ENCODE measurements around the gene TMEM256. TPM values are rescaled to one million over a fixed set of nuclear protein-coding genes. Genes with fewer than 3 reads are reported as not detected.
A peak's percentile ranks its signal among the peaks of the same experiment; 100 is the strongest.

The TMEM256 gene
- 192 TPM for polyA plus RNA-seq (2012; ENCODE audit: missing spikeins)

DNA sequence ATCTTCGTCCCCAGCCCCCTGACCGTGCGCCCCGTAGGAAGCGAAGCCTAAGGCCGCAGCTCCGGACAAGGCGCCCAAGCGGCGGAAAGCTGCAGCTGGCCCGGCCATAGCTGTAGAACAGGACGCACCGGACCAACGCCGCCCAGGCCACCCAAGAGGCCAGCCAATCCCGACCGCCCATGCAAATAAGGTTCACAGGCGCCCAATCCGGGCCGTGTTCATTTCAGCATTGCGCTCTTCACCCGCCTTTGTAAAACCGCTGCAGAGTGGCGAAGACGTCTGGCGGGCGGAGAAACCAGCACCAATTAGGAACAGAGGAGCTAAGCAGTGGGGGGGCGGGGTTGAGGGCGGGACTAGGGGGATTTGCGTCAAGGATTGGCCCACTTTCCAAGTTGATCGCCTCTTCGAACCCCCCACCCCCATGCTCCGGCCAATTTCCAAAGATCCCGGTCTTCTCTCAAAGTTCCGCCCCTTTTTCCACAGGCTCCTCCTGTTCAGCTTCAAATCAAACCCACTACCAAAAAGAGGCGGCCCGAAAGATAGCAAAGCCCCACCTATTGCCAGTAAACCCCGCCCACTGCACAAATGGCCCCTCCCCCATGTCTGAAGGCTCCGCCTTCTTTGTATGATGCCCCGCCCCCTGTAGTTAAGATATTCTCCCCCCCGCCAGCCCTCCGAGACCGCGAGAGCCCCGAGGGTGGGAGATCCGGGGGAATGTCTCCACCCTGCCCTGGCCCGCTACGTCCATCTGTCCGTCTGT is at the start of gene TMEM256:
TMEM256 (minus strand) TSS at position 121 of the 760 bp plus-strand sequence; CDS start at position 108, 13 bp downstream.
- FAIRE-seq, result peak; percentile 99
- TF ChIP-seq POLR2A (IDR thresholded peaks at IDR 0.05; ENCODE audit: low read depth, low read length) (peak; percentile 94), TAF1 (IDR thresholded peaks at IDR 0.05; ENCODE audit: borderline replicate concordance, low read depth, low read length) (peak; percentile 82), POLR2AphosphoS5 (IDR thresholded peaks at IDR 0.05; ENCODE audit: low read depth, low read length) (peak; percentile 91)
- peak; percentile 95 for DNase-seq (ENCODE audit: insufficient read length)

DNA sequence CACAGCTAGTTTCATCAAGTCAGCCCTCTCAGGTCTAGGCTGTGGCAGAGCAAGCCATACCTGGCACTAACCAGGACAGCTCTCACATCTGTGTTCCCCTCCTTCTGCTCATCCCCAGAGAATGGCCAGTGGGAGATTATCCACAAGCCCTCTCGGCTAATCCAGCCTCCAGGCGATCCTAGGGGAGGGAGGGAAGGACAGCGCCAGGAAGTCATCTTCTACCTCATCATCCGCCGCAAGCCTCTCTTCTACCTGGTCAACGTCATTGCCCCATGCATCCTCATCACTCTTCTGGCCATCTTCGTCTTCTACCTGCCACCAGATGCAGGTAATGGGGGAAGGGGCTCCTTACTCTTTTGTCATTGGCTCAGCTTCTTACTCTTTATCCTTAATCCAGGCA is 44.6 kb upstream of the TMEM256 start:
- TF ChIP-seq POLR2A (IDR thresholded peaks at IDR 0.05; ENCODE audit: low read depth, low read length) (no peak), TAF1 (IDR thresholded peaks at IDR 0.05; ENCODE audit: borderline replicate concordance, low read depth, low read length) (no peak), POLR2AphosphoS5 (IDR thresholded peaks at IDR 0.05; ENCODE audit: low read depth, low read length) (no peak)
- DNase-seq (ENCODE audit: insufficient read length) (no peak), FAIRE-seq (no peak)

DNA sequence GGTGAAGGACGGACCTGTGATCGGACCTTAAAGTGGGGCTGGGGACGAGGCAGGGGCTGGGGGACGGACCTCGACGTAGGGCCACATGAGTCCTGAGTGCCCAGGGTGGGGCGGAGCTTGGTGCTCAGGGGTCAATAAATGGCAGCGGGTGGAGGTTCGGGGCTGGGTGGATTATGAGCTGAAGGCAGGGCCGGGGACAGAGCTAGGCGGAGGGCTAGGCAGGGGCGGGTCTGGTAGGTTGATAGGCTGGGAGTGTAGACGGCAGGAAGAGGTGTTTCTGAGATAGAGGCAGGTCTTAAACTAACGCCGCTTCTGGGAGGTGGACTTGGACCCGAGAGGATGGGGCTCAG is 41.7 kb upstream of the TMEM256 start:
- FAIRE-seq (no peak), DNase-seq (ENCODE audit: insufficient read length) (no peak)
- TF ChIP-seq TAF1 (IDR thresholded peaks at IDR 0.05; ENCODE audit: borderline replicate concordance, low read depth, low read length), result no peak
- TF ChIP-seq POLR2A (IDR thresholded peaks at IDR 0.05; ENCODE audit: low read depth, low read length), result no peak
- no peak for TF ChIP-seq POLR2AphosphoS5 (IDR thresholded peaks at IDR 0.05; ENCODE audit: low read depth, low read length)

DNA sequence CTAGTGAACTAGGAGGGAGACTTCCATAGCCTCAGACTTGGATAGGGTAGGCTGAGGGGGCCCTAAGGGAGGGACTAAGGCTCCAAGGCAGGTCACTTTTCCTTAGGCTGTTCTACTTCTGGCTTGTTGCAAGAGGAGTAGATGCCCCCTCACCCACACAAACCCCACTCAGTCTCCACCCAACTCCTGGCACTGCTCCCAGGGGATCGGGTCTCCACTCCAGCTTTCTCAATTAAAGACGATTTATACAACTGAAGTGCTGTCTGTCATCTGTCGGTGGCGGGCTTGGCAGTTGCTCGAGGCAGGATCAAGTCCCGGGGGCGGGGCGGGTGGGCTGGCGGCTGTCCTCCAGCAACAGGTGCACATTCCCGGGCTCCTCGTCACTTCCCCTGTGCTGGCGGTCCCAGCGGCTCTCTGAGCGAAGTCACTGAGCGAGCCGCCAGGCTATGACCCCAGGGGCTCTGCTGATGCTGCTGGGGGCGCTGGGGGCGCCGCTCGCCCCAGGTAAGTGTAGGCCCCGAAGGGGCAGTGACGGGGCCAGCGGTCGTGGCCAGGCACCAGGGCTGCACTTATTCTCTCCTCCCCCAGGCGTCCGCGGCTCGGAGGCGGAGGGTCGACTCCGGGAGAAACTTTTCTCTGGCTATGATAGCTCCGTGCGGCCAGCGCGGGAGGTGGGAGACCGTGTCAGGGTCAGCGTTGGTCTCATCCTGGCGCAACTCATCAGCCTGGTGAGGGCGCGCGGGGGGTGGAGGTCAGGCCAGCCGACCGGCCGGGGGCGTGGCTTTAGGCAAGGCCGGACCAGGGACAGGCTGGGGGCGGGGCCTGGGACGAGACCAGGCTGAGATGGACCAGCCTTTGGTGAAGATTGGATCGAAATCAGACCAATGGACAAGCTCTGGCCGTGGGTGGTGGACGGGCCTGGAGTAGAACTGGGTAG is 41.1 kb upstream of the TMEM256 start, which contains the start of gene CHRNB1:
CHRNB1 (plus strand) TSS at position 380 of the 937 bp plus-strand sequence; CDS start at position 447, 67 bp downstream.
- DNase-seq (ENCODE audit: insufficient read length), result no peak
- TF ChIP-seq POLR2AphosphoS5 (IDR thresholded peaks at IDR 0.05; ENCODE audit: low read depth, low read length) (no peak), POLR2A (IDR thresholded peaks at IDR 0.05; ENCODE audit: low read depth, low read length) (no peak), TAF1 (IDR thresholded peaks at IDR 0.05; ENCODE audit: borderline replicate concordance, low read depth, low read length) (no peak)
- FAIRE-seq, result peak; percentile 73

DNA sequence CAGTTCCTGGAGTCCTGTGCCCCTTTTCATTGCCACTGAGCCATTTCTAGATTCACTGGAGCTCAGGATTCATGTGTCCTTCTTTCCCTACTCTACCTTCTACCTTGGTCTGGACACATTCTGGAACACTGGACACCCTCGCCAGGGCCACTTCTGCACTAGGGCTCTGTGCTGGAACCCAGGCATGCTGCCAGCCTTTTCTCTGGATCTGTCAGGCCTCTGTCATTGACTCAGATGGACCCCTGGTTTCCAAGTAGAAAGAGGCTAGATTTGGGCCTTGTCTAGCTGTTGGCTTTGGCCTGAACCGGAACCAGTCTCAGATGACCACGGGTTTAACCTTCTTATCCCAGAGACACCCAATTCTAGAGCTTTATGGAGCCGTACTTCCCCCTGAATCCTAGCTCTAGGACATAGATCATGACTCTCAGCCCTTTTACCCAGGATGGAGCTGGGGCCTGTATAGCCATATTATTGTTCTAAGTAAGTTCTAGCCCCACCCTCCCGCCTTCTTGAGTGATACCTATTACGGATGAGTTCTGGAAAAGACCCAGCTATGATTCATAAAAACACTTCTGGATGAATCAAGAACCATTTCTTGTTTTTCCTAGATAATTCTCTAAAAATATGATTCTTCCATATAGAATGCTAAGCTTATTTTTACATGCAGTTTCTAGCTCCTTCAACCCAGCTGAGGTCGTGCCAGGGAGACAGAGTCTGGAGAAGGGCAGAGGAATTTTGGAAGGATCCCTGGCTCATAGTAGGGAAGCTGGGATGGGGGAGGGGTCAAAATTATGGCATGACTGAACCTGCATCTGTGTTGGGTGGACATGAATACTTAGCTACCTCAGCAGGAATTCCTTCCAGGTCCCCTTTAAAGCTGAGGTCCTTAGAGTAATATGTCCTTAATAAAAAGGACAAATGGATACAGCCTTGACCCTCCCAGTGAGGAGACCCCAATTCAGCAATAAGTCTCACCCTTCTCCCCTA is 39.9 kb upstream of the TMEM256 start:
- TF ChIP-seq TAF1 (IDR thresholded peaks at IDR 0.05; ENCODE audit: borderline replicate concordance, low read depth, low read length), result no peak
- TF ChIP-seq POLR2A (IDR thresholded peaks at IDR 0.05; ENCODE audit: low read depth, low read length), result no peak
- no peak for TF ChIP-seq POLR2AphosphoS5 (IDR thresholded peaks at IDR 0.05; ENCODE audit: low read depth, low read length)
- DNase-seq (ENCODE audit: insufficient read length), result no peak
- FAIRE-seq, result no peak

DNA sequence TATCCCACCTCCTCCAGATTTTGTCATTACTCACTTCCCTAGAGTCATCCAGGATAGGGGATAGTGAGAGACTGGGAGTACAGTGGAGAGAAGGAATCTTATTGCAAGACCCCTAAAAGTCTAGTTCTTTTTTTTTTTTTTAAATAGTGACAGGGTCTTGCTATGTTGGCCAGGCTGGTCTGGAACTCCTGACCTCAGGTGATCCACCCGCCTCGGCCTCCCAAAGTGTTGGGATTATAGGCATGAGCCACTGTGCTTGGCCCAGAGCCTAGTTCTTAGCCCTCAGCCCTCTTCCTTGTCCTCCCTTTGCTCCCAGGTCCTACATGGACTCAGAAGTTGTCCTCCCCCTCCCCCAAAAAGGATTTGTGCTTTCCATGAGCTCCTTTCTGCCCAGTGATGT is 38.2 kb upstream of the TMEM256 start:
- FAIRE-seq, result no peak
- DNase-seq (ENCODE audit: insufficient read length), result no peak
- TF ChIP-seq POLR2AphosphoS5 (IDR thresholded peaks at IDR 0.05; ENCODE audit: low read depth, low read length), result no peak
- no peak for TF ChIP-seq POLR2A (IDR thresholded peaks at IDR 0.05; ENCODE audit: low read depth, low read length)
- no peak for TF ChIP-seq TAF1 (IDR thresholded peaks at IDR 0.05; ENCODE audit: borderline replicate concordance, low read depth, low read length)

DNA sequence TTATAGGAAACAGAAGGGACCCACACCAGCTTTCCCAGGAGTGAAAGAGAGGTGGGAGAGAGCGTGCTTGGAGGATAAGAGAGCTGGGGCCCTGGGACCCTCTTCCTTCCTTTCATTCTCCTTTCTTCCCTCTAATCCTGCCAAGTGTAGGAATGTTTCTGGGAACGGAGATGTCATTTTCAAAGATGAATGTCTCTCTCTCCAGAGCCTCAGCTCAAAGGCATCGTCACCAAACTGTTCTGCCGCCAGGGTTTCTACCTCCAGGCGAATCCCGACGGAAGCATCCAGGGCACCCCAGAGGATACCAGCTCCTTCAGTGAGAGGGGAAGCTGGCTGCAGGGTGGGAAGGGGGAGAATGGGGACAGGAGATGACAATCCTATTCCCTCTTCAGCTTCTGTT is 37.4 kb upstream of the TMEM256 start:
- TF ChIP-seq POLR2A (IDR thresholded peaks at IDR 0.05; ENCODE audit: low read depth, low read length), result no peak
- no peak for TF ChIP-seq POLR2AphosphoS5 (IDR thresholded peaks at IDR 0.05; ENCODE audit: low read depth, low read length)
- TF ChIP-seq TAF1 (IDR thresholded peaks at IDR 0.05; ENCODE audit: borderline replicate concordance, low read depth, low read length), result no peak
- DNase-seq (ENCODE audit: insufficient read length) (no peak), FAIRE-seq (no peak)

DNA sequence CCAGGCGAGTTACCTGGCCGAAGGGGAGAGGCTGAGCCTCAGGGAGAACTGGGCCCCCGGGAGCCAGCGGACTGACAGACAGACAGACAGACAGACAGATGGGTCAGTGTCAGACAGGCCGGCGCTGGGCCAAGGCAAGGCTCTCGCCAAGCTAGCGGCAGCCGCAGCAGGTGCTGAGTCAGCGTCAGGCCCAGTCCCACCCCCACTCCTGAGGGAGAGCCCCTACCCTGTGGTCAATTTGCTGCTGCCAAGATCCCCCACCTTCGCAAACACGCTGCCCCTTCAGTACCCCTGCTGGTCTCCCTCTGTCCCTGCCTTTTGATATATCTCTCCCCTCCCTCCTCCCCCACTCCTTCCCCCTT is 36.9 kb upstream of the TMEM256 start:
- no peak for FAIRE-seq
- TF ChIP-seq TAF1 (IDR thresholded peaks at IDR 0.05; ENCODE audit: borderline replicate concordance, low read depth, low read length) (no peak), POLR2A (IDR thresholded peaks at IDR 0.05; ENCODE audit: low read depth, low read length) (no peak), POLR2AphosphoS5 (IDR thresholded peaks at IDR 0.05; ENCODE audit: low read depth, low read length) (no peak)
- no peak for DNase-seq (ENCODE audit: insufficient read length)

DNA sequence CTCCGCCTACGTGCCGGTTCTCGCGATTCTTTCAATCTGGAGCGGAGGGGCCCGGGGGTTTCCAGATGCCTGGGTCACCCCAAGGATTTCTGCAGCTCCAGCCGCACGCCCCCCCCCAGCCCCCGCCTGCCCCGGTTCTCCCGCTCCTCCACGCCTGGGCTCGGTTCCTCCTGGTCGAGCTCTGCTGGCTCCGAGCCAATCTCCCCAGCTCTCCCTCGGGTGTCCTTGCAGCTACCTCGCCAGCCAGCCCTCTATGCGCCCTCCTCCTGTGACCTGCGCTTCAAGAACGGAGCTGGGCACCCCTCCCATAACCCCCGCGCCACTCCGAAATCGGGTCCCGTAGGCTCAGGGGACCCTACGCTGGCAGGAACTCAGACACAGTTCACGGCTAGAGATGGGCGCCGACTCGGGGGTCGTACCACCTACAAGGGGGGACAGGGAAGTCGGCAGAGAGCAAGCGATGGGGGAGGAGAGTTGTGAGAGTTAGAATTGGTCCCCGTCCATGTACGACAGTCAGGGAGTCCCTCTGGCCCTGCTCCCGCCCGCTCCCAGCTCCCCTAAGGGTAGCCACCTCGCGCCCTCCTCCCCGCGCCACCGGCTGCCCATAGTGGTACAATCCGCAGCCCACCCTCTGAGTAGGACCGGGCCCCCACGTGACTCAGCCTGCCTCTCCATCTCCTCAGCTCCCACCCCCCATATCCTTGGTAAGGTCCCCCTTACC is 36.4 kb upstream of the TMEM256 start:
- FAIRE-seq (peak; percentile 84), DNase-seq (ENCODE audit: insufficient read length) (no peak)
- TF ChIP-seq POLR2A (IDR thresholded peaks at IDR 0.05; ENCODE audit: low read depth, low read length), result no peak
- no peak for TF ChIP-seq TAF1 (IDR thresholded peaks at IDR 0.05; ENCODE audit: borderline replicate concordance, low read depth, low read length)
- no peak for TF ChIP-seq POLR2AphosphoS5 (IDR thresholded peaks at IDR 0.05; ENCODE audit: low read depth, low read length)

Data from GM12892 (cell line).